Ishikawa (cell line): Measurements from ENCODE around the gene SEMA3E.

Experiments used
- EGR1 ChIP-seq: IDR thresholded peaks from 2 replicates; pipeline ENCODE4 v1.6.1; 2012
- REST ChIP-seq: IDR thresholded peaks from 2 replicates; pipeline ENCODE4 v1.6.1; 2012; ENCODE audit warnings: low read depth, mild to moderate bottlenecking
- USF1 ChIP-seq: IDR thresholded peaks from 2 replicates; pipeline ENCODE4 v1.6.1; 2012
- YY1 ChIP-seq: IDR thresholded peaks from 2 replicates; pipeline ENCODE4 v1.6.1; 2012; ENCODE audit warnings: low read depth

GRCh38 chr7:83446102-83446669 lies 202.8 kb downstream of the SEMA3E start:
- no peak for TF ChIP-seq EGR1
- TF ChIP-seq YY1, result no peak
- no peak for TF ChIP-seq REST
- TF ChIP-seq USF1, result no peak
